SK-MEL-5 (cell line): Measurements from ENCODE around the gene EFCAB6. TPM values are rescaled to one million over a fixed set of nuclear protein-coding genes. Genes with fewer than 3 reads are reported as not detected.
"Not testable (repeated sequence)": the region's sequence is repeated elsewhere in the genome, so short reads cannot be mapped to it uniquely, and the experiment has no call there.

Experiments
- DNase-seq: peaks from one replicate; pipeline ENCODE4 v3.0.0-alpha.2; 2016; ENCODE audit warnings: low read depth, low spot score
- in situ Hi-C: cut with HindIII; loops from 2 replicates; pipeline ENCODE4 v1.10.0; 2016; ENCODE audit warnings: low sequenced_read_pairs, high pct_unique_total_duplicates, low pct_unique_long_range_greater_than_20kb
- total RNA-seq: library from RNA; depleted of rRNA; stranded (reverse); fragments of >200 nt; shearing (Covaris generic); gene quantifications from 2 replicates; pipeline ENCODE4 v1.2.3, GENCODE V29; 2014

EFCAB6 gene
- total RNA-seq, 1 experiment from 2014 or later = 0.55 TPM

DNA sequence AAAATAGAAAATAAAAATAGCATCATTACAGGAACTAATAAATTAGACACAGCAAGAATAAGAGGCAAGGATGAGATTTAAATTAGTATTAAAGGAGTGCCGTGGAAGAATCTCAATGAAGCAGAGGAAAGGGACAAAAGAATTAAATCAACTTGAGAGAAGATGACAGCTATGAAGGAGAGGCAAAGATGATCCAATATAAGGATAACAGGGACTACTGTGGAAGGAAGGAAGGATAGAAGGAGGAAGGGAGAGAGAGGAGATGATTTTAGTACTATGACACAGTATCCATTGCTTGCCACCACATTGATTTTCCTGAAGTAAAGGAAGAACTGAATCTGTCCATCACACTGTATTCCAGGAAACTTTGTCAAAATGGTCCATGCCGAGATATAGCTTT is 98.0 kb downstream of the EFCAB6 start:
- in situ Hi-C loops = no loop called here
- no peak for DNase-seq

DNA sequence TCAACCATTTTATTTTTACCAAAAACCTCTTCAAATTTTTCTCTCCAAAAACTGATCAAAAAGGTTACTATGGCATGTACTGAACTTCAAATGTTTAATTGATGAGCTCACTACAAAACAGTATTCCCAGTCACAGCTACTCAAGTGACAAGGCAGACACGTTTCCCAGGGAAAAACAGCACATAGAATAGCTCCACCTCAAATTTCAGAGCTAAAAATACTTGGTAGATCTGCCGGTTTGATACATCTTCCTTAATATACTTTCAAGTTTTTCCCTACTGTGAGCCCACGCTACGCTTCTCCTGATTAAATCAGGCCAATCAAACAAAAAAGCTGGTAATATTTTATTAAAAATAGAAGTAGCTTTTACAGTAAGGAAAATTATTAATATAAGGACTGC is 100.4 kb downstream of the EFCAB6 start:
- in situ Hi-C loops = no loop called here
- no peak for DNase-seq

DNA sequence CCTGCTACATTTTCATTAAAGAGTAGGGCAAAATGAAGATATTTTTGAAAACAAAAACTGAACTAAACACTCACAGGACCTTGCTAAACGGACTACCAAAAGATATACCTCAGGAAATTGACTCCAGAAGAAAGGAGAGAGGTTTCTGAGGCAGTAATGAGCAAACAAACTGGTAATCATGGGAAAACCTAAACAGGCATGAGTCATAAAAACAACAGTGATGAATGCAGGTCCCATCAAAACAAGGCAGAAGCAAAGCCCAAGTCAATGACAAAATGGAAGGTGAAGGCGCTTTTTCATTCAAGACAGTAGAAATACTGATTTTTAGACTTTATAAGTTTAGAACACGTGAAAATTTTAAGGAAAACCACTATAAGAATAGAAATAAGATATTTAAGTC is 104.5 kb downstream of the EFCAB6 start:
- no peak for DNase-seq
- in situ Hi-C loops = no loop called here

DNA sequence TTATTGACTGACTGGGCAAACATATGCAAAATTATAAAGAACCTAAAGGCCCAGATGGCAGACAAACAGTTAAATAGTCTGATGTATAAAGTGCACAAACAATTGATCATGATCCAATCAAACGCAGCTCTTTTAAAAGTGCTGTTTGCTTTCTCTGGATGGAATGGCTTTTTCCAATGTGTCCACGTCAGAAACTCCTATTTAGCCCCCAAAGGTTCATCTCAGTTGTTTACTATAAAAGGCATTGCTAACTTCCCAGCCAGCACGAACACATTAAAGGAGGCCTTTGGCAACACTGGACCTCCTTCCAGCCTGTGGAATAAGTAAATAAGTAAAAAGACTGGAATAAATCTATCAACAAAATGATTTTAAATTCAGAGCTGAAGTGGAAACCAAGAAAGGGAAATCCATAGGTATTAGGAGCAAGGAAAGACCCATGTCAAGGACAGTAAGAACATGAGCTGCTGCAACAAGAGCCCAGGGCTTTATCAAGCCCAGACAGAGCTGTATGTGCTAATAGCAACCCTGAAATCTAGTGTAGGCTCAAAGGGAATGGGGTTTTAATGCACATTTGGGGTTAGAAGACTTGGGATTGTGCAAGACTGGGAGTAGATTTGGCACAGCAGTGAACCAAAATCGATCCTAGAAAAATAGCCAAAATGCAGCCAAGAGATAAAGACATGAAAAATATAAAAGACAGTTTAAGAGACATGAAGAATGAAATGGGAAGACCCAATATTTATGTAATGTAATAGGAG is 105.4 kb downstream of the EFCAB6 start:
- no peak for DNase-seq
- in situ Hi-C loops = no loop called here

DNA sequence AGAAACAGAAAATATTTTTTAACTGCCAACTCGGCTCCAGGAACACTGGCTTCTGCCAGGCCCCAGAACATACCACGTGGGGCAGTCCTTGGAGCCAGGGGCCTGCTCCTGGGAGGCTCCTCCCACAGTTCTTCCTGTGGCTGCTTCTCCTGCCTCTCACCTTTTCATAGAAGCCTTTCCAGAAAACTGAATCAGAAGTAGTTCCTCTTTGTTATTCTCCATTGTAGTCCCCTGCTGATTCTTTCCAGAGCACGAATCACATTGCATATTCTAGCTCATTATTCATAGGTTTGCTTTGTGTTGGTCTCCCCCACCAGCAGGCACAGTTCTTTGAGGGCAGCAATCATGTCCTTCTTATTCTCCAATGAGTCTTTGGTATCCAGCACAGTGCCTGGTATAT is 106.0 kb downstream of the EFCAB6 start:
- no peak for DNase-seq
- in situ Hi-C loops = no loop called here

DNA sequence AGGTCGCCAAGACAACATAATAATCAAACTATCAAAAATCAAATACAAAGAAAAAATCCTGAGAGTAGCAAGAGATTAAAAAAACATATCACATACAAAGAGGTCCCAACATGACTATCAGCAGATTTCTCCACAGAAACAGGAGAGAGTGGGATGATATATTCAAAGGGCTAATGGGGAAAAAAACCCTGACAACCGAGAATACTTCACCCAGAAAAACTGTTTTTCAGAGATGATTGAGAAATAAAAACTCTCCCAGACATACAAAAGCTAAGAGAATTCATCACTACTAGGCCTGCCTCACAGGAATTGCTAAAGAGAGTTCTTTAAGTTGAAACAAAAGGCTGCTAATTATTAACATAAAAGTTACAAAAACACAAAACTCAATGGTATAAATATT is 108.1 kb downstream of the EFCAB6 start:
- in situ Hi-C loops = no loop called here
- DNase-seq = no peak

DNA sequence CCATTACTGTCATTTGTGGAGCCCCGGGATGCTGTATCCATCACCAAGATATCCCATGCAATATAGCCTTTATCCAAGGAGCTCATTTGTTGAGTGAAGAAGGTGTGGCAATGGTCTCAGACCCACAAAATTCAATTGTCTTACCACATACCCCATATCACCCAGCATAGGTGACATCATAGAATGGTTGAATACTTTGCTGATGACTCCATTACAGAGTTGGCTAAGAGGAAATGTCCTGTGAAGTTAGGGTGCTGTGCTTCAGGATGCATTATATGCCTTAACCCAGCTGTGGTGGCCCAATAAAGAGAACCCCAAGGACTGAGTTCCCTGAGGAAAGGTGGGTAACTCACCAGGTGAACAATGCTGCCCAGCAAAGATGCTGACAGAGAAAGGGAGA is 113.7 kb downstream of the EFCAB6 start:
- DNase-seq = no peak
- in situ Hi-C loops = no loop called here

DNA sequence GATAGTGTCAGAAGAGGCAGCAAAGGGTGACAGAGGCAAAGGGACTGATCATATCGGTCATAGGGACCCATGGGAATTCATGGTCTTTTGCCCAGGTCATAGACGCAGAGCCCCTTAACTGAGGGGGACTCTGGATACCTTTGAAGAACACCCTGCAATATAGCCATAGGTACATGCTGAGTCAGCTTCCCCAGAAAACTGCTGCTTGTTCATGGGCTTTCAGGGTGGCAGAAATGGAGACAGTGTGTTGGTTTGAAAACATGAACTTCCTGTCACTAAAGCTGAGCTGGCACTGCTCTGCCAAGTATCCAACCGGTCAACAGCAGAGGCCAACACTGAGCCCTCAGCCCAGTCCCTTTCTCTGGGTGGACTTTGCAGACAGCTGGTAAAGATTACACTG is 114.2 kb downstream of the EFCAB6 start:
- no peak for DNase-seq
- in situ Hi-C loops = no loop called here

DNA sequence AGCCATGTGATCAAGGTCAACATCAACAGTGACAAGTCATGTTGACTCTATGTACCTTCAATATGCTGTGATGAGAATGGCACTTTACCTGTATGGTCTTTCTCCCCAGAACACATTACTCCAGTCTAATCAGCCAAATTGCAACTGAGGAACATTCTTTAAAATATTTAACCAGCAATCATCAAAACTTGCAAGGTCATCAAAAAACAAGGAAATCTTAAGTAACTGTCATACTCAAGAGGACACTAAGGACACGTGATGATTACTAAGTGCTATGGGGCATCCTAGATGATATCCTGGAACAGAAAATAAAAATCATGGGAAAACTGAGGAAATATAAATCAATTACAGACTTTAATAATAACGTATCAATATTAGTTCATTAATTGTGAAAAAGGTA is 118.9 kb downstream of the EFCAB6 start:
- in situ Hi-C loops = no loop called here
- no peak for DNase-seq

DNA sequence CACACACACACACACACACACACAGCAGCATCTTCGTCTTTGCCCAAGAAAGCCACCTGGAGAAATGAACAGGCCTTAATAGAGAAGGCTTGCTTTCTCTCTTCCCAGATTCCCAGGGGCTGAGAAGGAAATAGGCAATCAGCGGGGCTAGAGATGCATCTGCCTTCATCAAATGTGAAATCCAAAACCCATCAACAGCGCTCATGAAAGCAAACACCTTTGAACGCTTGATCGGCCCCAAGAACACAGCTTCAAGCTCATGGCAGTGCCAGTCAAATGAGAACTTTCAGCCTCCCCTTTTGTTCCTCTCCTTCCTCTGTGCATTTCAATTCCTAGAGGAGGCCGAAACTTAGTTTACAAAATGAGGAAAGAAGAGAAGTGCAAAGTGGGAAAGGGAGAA is 122.7 kb downstream of the EFCAB6 start:
- no peak for DNase-seq
- in situ Hi-C loops = no loop called here

DNA sequence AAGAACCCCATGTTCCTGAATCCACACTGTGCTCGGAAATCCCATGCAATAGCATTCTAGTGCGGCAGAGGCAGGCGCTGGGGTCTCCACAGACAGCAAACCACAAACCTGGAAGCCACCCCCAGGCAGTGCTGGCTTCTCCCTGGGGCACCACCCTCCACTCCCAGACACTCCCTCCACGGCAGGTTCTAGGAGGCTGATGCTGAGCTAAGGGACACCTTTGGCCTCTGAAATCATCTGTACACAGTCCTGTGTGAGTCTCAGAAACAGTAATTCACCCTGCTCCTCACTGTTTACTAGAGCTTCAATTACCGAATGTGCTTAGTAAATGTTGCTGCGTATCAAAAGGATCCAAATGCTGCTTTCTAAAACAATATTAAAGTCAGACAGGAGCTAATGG is 129.3 kb downstream of the EFCAB6 start:
- in situ Hi-C loops = no loop called here
- no peak for DNase-seq

DNA sequence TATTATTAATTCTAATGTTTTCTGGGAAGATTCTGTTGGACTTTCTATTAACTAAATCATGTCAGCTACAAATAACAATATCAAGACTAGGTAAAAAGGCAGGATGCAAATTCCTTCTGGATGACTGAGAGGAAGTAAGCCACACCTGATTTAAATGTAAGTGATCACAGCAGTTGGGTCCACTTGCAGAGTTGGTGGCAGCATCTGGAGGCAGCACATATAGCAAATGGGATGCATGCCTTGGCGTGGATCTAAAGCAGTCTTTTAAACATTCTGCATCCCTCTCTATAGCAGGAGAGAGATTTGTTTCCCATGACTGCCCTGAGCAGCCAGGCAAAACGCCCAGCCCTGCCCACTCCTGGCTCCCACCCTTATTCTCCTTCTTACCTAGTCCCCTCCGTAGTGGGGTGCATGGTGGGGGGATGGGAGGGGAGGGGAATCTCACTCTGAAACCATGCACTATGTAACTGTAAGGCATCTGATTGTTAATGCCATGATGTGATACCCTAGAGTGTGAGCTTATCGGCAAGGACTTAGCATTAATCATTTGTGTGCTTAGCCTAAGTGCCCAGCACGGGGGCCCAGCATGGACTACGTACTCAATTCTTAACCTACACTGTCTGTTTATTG is 130.3 kb downstream of the EFCAB6 start:
- DNase-seq = no peak
- in situ Hi-C loops = no loop called here

DNA sequence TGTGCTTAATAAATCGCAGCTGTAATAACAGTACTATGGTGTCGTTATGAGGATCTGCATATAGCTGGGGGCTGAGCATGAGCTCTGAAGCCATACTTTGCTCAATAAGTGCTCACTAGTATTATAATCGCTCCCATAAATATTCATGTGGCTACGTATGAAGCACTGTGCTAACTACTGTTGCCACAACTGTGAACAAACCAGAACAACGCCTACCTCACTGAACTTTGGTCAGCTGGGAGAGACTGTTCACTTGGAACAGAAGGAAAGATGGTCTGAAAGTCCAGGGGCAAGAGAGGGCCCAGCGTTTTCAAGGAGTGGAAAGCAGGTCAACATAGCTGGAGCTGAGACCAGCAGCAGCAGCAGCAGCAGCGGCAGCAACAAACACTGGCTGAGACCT is 141.6 kb downstream of the EFCAB6 start:
- in situ Hi-C loops = no loop called here

DNA sequence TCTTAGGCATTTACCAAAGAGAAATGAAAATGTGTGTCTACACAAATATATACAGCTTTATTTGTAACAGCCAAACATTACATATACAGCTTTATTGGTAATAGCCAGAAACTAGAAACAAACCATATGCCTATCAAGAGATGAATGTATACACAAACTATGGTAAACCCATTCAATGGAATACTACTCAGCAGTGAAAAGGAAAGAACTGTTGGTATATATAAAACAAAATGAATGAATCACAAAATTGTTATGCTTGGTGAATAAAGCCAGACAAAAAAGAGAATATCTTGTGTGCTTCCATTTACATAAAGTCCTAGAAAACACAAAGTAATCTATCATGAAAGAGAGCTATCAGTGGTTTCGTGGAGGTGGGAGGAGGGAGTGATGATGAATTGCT is 142.9 kb downstream of the EFCAB6 start:
- in situ Hi-C loops = no loop called here
- DNase-seq = no peak

More for the DNA sequence above, 141.6 kb downstream of the EFCAB6 start:
- no peak for DNase-seq

DNA sequence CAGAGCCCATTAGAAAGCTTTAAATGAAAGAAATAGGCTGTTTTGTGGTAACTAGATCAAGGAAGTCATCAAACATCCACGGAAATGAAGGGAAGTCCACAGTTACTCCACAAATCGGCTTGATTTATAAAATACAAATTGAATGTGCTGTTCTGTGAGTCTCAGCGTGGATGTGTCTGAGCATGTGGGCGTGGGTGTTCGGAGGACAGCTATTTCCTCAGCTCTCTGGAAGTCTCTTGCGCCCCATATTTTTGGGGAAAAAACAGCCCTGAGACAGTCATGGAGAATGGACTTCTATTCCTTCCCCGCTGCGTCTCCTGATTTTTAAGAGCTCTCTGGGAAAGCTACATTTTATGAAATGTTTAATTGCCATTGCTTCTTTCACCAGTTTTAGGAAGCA is 144.4 kb downstream of the EFCAB6 start:
- DNase-seq = no peak
- in situ Hi-C loops = no loop called here

DNA sequence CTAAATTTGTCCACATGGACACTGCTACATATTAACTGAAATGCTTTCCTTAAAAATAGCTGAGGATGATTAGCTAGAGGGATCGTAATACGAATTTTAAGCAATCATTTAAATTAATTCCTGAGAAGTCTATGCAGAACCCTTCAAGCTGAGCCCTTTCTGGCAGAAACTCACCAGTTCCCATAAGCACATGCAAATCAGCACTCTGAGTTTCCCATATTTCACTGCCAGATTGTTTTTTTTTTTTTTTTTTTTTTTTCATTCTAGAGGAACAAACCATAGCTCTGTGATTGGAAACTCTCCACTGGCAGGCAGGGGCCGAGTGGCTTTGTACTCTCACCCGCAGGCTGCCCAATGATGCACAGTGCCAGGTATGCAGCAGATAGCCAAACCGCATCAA is 145.6 kb downstream of the EFCAB6 start:
- in situ Hi-C loops = no loop called here
- DNase-seq = no peak

DNA sequence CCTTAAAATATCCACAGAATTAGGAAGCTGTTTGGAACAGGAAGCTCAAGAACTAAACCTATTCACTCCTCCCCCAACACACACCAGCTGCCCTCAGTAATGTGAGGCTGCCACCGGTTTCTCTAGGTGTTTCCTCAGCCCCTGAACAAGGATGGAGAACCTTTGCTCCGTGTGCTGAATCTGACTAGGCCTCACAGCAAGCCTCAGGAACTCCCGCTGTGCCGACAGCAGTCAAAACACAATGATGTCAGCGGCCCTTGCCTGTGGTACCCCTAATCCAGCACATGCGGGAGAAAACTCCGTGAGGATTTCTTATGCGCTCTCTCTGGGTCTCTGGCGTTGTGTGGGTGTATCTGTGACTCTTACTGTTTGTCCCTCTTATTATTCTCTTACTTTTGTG is 153.3 kb downstream of the EFCAB6 start:
- in situ Hi-C loops = no loop called here
- no peak for DNase-seq

DNA sequence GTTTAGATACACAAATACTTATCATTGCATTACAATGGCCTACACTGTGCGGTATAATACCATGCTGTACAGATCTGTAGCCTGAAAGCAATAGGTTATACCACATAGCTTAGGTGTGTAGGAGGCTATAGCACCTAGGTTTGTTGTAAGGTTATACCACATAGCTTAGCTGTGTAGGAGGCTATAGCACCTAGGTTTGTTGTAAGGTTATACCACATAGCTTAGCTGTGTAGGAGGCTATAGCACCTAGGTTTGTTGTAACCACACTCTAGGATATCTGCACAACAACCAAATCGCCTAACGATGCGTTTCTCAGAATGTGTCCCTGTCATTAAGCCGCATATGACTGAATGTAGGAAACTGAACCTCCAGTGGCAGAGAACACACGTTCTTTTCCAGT is 155.5 kb downstream of the EFCAB6 start:
- DNase-seq, in situ Hi-C loops: not testable (repeated sequence)

DNA sequence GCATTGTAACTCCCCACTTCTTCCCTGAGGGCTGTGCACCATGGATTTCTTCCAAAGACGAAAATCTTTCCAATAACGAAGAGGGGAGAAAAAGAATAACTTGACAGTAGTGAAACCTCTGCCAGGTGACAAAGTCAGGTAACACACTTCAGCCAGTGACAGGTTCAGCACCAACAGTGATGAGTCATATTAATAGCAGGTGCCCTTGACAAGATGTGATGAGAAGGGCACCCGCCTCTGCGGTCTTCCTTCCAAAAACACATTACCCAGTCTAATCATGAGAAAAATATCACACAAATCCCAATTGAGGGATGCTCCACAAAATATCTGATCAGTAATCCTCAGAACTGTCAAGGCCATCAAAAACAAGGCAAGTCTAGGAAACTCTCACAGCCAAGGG is 157.8 kb downstream of the EFCAB6 start:
- DNase-seq = no peak
- in situ Hi-C loops = no loop called here
